Panc1 (cell line): Measurements from ENCODE around the gene SNX9.

Experiments
- CTCF ChIP-seq: fragments of 450-650 bp; IDR thresholded peaks from 2 replicates; pipeline ENCODE4 v1.5.1; 2017; ENCODE audit warnings: mild to moderate bottlenecking
- POLR2AphosphoS5 ChIP-seq: IDR thresholded peaks from 2 replicates; pipeline ENCODE4 v1.6.1; 2012; ENCODE audit warnings: mild to moderate bottlenecking, low read depth, low read length, moderate library complexity
- REST ChIP-seq, 2 experiments: IDR thresholded peaks; 2 replicates each; pipeline ENCODE4 v1.6.1; 2011 to 2012; ENCODE audit warnings: low read depth in 2 of 2, control low read depth in 1 of 2, low read length in 1 of 2, mild to moderate bottlenecking in 1 of 2, moderate library complexity in 1 of 2; ENCODE audit not compliant: insufficient read depth in 1 of 2

- TF ChIP-seq CTCF = no peak
- TF ChIP-seq POLR2AphosphoS5 = no peak
- no peak for TF ChIP-seq REST (IDR thresholded peaks at IDR 0.05; ENCODE audit: insufficient read depth in 1 of 2, low read depth in 2 of 2, low read length in 1 of 2)
Observed at GRCh38 chr6:157813191-157813590, 9.9 kb upstream of the SNX9 start.
